Measurements from ENCODE around the gene SMOC1. TPM values are rescaled to one million over a fixed set of nuclear protein-coding genes. Genes with fewer than 3 reads are reported as not detected.

Gene SMOC1
- total RNA-seq, 1 donor from 2014 or later, result 0.38 TPM

- peaks cover 4% of the 10 kb centered on the region for H3K27me3 Mint-ChIP-seq (ENCODE audit: unreplicated experiment)
- H3K4me3 Mint-ChIP-seq (ENCODE audit: unreplicated experiment), result no peak overlapping the region
- DNase-seq (ENCODE audit: low spot score), result no peak
- no peak overlapping the region for H3K27ac Mint-ChIP-seq (ENCODE audit: unreplicated experiment)
- no peaks in the 10 kb centered on the region for H3K9me3 Mint-ChIP-seq (ENCODE audit: unreplicated experiment)
- TF ChIP-seq CTCF (IDR thresholded peaks at IDR 0.05; ENCODE audit: unreplicated experiment), result no peak
- no peaks in the 10 kb centered on the region for H3K36me3 Mint-ChIP-seq (ENCODE audit: low read depth, unreplicated experiment)
- peaks cover 11% of the 10 kb centered on the region for H3K4me1 Mint-ChIP-seq (ENCODE audit: unreplicated experiment)
Observed at GRCh38 chr14:69938751-69939150, 59.5 kb downstream of the SMOC1 start.

GRCh38 chr14:69941768-69942742 lies 62.8 kb downstream of the SMOC1 start:
- H3K4me3 Mint-ChIP-seq (ENCODE audit: unreplicated experiment), result no peak overlapping the region
- TF ChIP-seq CTCF (IDR thresholded peaks at IDR 0.05; ENCODE audit: unreplicated experiment), result no peak
- no peak for DNase-seq (ENCODE audit: low spot score)
- peaks cover 11% of the 10 kb centered on the region for H3K4me1 Mint-ChIP-seq (ENCODE audit: unreplicated experiment)
- no peaks in the 10 kb centered on the region for H3K36me3 Mint-ChIP-seq (ENCODE audit: low read depth, unreplicated experiment)
- no peak overlapping the region for H3K27ac Mint-ChIP-seq (ENCODE audit: unreplicated experiment)
- peaks cover 4% of the 10 kb centered on the region for H3K27me3 Mint-ChIP-seq (ENCODE audit: unreplicated experiment)
- H3K9me3 Mint-ChIP-seq (ENCODE audit: unreplicated experiment), result no peaks in the 10 kb centered on the region

- Mint-ChIP-seq H3K36me3 (ENCODE audit: low read depth, unreplicated experiment) (no peaks in the 10 kb centered on the region), H3K4me3 (ENCODE audit: unreplicated experiment) (no peak overlapping the region), H3K27ac (ENCODE audit: unreplicated experiment) (no peak overlapping the region), H3K27me3 (ENCODE audit: unreplicated experiment) (peaks cover 2% of the 10 kb centered on the region), H3K9me3 (ENCODE audit: unreplicated experiment) (no peaks in the 10 kb centered on the region), H3K4me1 (ENCODE audit: unreplicated experiment) (peaks cover under 1% of the 10 kb centered on the region)
- no peak for TF ChIP-seq CTCF (IDR thresholded peaks at IDR 0.05; ENCODE audit: unreplicated experiment)
- DNase-seq (ENCODE audit: low spot score), result no peak
Observed at GRCh38 chr14:69943084-69943780, 64.0 kb downstream of the SMOC1 start.

- Mint-ChIP-seq H3K27ac (ENCODE audit: unreplicated experiment) (no peak overlapping the region), H3K27me3 (ENCODE audit: unreplicated experiment) (peaks cover 2% of the 10 kb centered on the region), H3K4me1 (ENCODE audit: unreplicated experiment) (no peaks in the 10 kb centered on the region), H3K4me3 (ENCODE audit: unreplicated experiment) (no peak overlapping the region), H3K36me3 (ENCODE audit: low read depth, unreplicated experiment) (no peaks in the 10 kb centered on the region), H3K9me3 (ENCODE audit: unreplicated experiment) (no peaks in the 10 kb centered on the region)
- no peak for DNase-seq (ENCODE audit: low spot score)
- no peak for TF ChIP-seq CTCF (IDR thresholded peaks at IDR 0.05; ENCODE audit: unreplicated experiment)
Observed at GRCh38 chr14:69945347-69945746, 66.1 kb downstream of the SMOC1 start.
